GM21825 (cell line): ENCODE results near the gene PARP3.

ENCODE experiments used
- ATAC-seq: cut with Tn5 transposase; IDR thresholded peaks from one replicate; pipeline ENCODE4 v1.9.1; 2021; ENCODE audit warnings: mild to moderate bottlenecking, moderate library complexity; ENCODE audit not compliant: unreplicated experiment

The PARP3 gene

GRCh38 chr3:51933471-51934138 lies 8.6 kb upstream of the PARP3 start:
- no peak for ATAC-seq

- no peak for ATAC-seq
Observed at GRCh38 chr3:51934139-51934850, 7.9 kb upstream of the PARP3 start.

GRCh38 chr3:51934991-51935885 lies 6.9 kb upstream of the PARP3 start:
- ATAC-seq: no peak

GRCh38 chr3:51935886-51936755 lies 6.0 kb upstream of the PARP3 start:
- no peak for ATAC-seq

GRCh38 chr3:51937014-51937413 lies 5.1 kb upstream of the PARP3 start:
- no peak for ATAC-seq

GRCh38 chr3:51937611-51938450 lies 4.3 kb upstream of the PARP3 start:
- ATAC-seq: no peak

- no peak for ATAC-seq
Observed at GRCh38 chr3:51938780-51939425, 3.3 kb upstream of the PARP3 start.

GRCh38 chr3:51940648-51941462 lies 1.3 kb upstream of the PARP3 start:
- ATAC-seq: no peak

- ATAC-seq: no peak
Observed at GRCh38 chr3:51941463-51941797, 733 bp upstream of the PARP3 start.

- ATAC-seq: no peak
Observed at GRCh38 chr3:51942603-51943450, 664 bp downstream of the PARP3 start.

GRCh38 chr3:51943451-51944391 lies 1.6 kb downstream of the PARP3 start:
- ATAC-seq: no peak

GRCh38 chr3:51944451-51945021 lies 2.4 kb downstream of the PARP3 start:
- ATAC-seq: no peak

- no peak for ATAC-seq
Observed at GRCh38 chr3:51945031-51945840, 3.1 kb downstream of the PARP3 start.

GRCh38 chr3:51945926-51946705 lies 4.0 kb downstream of the PARP3 start:
- no peak for ATAC-seq

GRCh38 chr3:51946796-51947195 lies 4.6 kb downstream of the PARP3 start:
- no peak for ATAC-seq
